HFF-Myc (cell line): Measurements from ENCODE around the gene TNK1.

ENCODE experiments used
- DNase-seq: peaks from one replicate; pipeline ENCODE4 v3.0.0-alpha.2; 2011; ENCODE audit warnings: low read depth; ENCODE audit errors: extremely low read depth
- H3K4me3 ChIP-seq: replicated peaks from 2 replicates; pipeline ENCODE4 v1.5.1; 2011; ENCODE audit warnings: low read depth, mild to moderate bottlenecking, control low read depth, low read length
- TF ChIP-seq, protein P1 (sequence below): IDR thresholded peaks from 2 replicates; pipeline ENCODE4 v1.5.1; 2012; ENCODE audit warnings: mild to moderate bottlenecking, low read depth, low read length, control low read depth; ENCODE audit errors: missing control alignments

Gene TNK1

DNA sequence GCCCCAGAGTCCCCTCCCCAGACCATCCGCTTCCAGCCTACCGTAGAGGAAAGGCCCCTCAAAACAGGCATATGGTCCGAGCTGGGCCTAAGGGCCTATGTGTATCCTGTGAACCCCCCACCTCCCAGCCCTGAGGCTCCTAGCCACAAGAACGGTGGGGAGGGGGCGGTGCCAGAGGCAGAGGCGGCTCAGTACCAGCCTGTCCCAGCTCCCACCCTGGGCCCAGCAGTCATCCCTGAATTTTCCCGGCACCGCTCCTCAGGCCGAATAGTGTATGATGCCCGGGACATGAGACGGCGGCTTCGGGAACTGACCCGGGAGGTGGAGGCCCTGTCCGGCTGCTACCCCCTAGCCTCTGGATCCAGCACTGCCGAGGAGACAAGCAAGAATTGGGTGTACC, 40.3 kb downstream of the TNK1 start:
- H3K4me3 ChIP-seq = no peak overlapping the region
- TF ChIP-seq, protein P1, sequence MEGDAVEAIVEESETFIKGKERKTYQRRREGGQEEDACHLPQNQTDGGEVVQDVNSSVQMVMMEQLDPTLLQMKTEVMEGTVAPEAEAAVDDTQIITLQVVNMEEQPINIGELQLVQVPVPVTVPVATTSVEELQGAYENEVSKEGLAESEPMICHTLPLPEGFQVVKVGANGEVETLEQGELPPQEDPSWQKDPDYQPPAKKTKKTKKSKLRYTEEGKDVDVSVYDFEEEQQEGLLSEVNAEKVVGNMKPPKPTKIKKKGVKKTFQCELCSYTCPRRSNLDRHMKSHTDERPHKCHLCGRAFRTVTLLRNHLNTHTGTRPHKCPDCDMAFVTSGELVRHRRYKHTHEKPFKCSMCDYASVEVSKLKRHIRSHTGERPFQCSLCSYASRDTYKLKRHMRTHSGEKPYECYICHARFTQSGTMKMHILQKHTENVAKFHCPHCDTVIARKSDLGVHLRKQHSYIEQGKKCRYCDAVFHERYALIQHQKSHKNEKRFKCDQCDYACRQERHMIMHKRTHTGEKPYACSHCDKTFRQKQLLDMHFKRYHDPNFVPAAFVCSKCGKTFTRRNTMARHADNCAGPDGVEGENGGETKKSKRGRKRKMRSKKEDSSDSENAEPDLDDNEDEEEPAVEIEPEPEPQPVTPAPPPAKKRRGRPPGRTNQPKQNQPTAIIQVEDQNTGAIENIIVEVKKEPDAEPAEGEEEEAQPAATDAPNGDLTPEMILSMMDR = no peak
- no peak for DNase-seq

DNA sequence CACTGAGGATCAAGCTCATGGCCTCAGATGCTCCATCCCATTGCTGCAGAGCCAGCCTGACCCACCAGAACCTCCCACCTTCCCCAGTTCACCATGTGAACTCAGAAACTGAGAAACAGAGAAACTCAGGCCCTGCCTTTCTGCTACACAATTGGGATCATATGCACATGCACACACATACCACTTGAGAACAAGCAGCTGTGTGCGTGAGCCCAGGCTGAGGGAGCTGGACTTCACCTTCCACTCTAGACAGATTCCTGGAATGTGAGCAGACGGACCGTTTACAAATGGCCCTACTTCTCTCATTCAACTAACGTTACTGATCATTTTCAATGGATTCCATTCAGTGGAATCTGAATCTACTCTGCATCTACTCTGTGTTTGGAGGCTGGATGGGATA, 42.8 kb downstream of the TNK1 start:
- TF ChIP-seq, protein P1 = no peak
- H3K4me3 ChIP-seq = no peak overlapping the region

DNA sequence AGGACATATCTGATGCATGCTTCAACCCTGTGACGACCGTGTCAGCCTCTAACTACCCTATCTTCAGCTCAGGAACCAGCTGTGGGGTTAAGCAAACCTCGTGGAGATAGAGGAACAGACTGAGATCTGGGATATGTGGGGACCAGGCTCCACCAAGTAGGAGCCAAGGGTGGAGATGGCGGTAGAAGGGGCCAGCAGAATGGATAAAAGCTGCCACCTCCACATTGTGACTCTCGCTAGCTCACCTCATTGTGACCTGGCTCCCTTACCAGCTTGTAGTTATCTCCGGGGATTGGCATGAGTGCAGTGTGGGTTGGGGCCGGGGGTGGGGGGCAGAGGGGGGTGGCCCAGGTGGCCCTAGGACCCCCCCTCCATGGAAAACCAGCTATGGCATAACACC, 44.4 kb downstream of the TNK1 start, which contains the start of gene SPEM2:
Gene SPEM2 (plus strand): TSS at position 301 of the 400 bp plus-strand sequence. CDS start 73 bp downstream, at position 374.
- TF ChIP-seq, protein P1 = no peak
- no peak for DNase-seq
- no peak within 1 kb of the TSS for H3K4me3 ChIP-seq

More for the DNA sequence above, 42.8 kb downstream of the TNK1 start:
- no peak for DNase-seq

DNA sequence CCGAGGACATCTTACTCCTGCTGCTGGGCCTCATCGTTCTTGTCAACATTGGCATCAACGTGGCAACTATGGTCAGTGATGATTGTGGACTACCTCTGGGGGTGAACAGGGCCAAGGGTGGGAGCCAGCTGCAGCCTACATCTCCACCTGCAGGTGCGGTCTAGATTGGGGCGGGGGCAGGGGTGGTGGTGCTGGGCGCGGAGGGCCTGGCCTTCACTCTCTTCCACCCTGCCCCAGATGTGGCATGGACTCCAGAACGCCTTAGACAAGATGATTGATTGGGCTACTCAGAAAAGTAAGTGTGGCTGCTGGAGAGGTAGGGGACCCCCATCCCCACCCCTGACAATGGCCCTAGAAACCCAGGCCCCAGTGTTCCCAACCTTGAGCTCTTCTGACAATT, 44.9 kb downstream of the TNK1 start:
- H3K4me3 ChIP-seq = no peak overlapping the region
- TF ChIP-seq, protein P1 = no peak
- no peak for DNase-seq

DNA sequence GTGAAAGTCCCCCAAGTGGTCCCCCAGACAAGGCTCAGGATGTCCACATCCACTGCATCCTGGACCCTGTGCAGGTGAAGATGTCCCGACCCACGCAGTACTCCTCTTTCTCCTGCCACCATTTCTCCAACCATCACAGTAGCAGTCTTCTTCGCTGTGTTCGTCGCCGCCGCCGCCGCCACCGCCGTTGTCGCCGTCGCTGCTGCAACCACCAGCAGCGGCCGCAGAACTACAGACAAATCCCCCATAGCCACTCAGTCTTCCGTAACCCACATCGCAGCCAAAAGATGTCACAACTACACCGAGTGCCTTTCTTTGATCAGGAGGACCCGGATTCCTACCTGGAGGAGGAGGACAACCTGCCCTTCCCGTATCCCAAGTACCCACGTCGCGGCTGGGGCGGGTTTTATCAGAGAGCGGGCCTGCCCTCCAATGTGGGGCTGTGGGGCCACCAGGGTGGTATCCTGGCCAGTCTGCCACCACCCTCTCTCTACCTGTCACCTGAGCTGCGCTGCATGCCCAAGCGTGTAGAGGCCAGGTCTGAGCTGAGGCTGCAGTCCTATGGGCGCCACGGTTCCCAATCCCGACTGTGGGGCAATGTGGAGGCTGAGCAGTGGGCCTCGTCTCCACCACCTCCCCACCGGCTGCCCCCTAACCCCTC, 45.4 kb downstream of the TNK1 start:
- DNase-seq = no peak
- no peak overlapping the region for H3K4me3 ChIP-seq
- TF ChIP-seq, protein P1 = no peak

DNA sequence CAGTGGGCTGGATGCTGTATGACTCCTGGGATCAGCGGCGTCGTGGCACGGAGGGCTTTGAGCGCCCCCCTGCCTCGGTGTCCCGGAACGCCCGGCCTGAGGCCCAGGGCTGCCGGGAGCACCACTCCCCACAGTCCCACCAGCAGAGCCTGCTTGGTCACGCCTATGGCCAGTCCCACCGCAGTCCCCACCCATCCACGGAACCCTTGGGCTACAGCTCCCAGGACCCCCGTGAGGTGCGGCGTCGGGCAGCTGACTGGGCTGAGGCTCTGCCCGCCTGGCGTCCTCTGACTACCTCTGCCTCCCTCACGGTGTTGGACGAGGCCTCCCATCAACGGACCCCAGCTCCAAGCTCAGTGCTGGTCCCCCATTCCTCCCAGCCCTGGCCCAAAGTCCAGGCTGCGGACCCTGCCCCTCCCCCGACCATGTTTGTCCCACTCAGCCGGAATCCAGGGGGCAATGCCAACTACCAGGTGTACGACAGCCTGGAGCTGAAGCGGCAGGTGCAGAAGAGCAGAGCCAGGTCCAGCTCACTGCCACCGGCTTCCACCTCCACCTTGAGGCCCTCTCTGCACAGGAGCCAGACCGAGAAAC, 46.1 kb downstream of the TNK1 start:
- TF ChIP-seq, protein P1 = no peak
- no peak overlapping the region for H3K4me3 ChIP-seq
- DNase-seq = no peak
